Coronary artery (tissue), 2 donors: ENCODE measurements around the gene DRC1.

Experiments used
- DNase-seq: peaks from one replicate; pipeline ENCODE4 v3.0.0-alpha.2; 2017; ENCODE audit warnings: low spot score
- H3K27ac ChIP-seq, 2 donors: fragments of 200-600 bp; sonication (generic); one replicate each; pipeline ENCODE4 v1.5.1; 2016 to 2019
- H3K4me3 ChIP-seq: fragments of 200-600 bp; sonication (generic); 2 replicates; pipeline ENCODE4 v1.5.1; 2016; ENCODE audit warnings: mild to moderate bottlenecking, moderate library complexity
- CTCF ChIP-seq: fragments of 200-600 bp; sonication (generic); IDR thresholded peaks from one replicate; pipeline ENCODE4 v1.5.1; 2019; ENCODE audit warnings: antibody characterized with exemption

Gene DRC1

GRCh38 chr2:26430826-26431225 lies 29.1 kb downstream of the DRC1 start:
- H3K27ac ChIP-seq, result no peak overlapping the region

GRCh38 chr2:26432363-26432762 lies 30.6 kb downstream of the DRC1 start:
- Histone ChIP-seq H3K4me3 (no peak overlapping the region), H3K27ac (no peak overlapping the region)
- DNase-seq, result no peak
- TF ChIP-seq CTCF, result no peak

More at GRCh38 chr2:26430826-26431225, 29.1 kb downstream of the DRC1 start:
- DNase-seq, result no peak
- H3K4me3 ChIP-seq, result no peak overlapping the region
- TF ChIP-seq CTCF, result no peak

- Histone ChIP-seq H3K4me3 (no peak overlapping the region), H3K27ac (no peak overlapping the region)
- no peak for TF ChIP-seq CTCF
- no peak for DNase-seq
Measured at GRCh38 chr2:26432859-26433258, 31.1 kb downstream of the DRC1 start.

DNA sequence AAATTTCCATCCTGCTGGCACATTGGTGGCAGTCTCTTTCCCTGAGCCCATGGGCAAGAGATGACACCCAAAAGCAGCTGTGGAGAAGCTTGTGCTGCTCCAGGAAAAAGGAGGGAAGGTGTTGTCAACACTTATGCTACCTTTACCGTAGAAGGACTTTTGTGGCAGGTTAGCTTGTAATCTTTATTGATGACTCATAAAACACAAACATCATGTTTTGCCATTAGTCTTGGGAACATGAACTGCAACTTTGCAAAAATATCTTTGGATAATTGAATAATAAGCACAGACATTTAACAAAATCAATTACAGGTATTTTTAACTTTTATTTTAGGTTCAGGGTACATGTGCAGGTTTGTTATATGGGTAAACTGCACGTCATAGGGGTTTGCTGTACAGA lies 33.4 kb downstream of the DRC1 start:
- no peak for DNase-seq
- Histone ChIP-seq H3K4me3 (no peak overlapping the region), H3K27ac (no peak overlapping the region)
- no peak for TF ChIP-seq CTCF

GRCh38 chr2:26438526-26438925 lies 36.8 kb downstream of the DRC1 start:
- no peak for DNase-seq
- TF ChIP-seq CTCF, result no peak
- H3K4me3 ChIP-seq, result no peak overlapping the region
- H3K27ac ChIP-seq, result no peak overlapping the region

DNA sequence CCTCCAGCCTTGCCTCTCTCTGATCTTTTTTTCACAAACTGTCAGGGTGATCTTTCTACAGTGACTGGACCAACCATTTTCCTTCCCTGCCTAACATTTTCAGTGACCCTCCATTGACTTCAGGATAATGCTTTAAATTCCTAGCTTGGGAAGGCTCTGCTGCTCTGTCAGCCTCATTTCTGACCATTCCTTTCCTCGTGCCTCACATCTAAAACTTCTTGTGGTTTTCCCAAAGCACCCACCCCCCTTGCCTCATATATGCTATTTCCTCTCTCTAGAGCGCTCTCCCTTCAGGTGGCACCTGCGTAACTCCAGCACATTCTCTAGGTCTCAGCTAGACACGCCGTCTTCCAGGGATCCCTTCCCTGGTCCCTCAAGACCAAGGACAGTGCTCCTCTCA lies 37.2 kb downstream of the DRC1 start:
- no peak for TF ChIP-seq CTCF
- H3K4me3 ChIP-seq, result no peak overlapping the region
- DNase-seq, result no peak
- no peak overlapping the region for H3K27ac ChIP-seq

DNA sequence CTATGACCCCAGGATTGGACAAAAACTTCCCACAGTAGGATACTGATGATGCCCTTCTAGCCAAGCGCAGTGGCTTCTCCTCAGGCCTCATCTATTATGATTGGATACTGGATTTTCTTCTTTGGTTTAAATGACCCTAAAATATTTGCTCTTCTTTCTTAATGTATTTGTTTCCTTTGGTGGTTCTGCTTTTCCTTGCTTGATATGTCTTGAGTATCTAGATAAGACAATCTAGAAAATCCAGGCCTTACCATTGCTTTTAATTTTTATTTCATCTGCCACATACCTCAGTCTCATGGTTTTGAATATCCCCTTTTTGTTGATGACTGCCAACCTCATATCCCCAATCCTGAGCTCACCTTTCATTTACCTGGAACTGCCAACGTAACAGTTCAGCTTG lies 40.6 kb downstream of the DRC1 start:
- DNase-seq, result no peak
- no peak overlapping the region for H3K27ac ChIP-seq
- no peak for TF ChIP-seq CTCF
- H3K4me3 ChIP-seq, result no peak overlapping the region
